ENCODE results near the gene SERTAD1.
A peak's percentile ranks its signal among the peaks of the same experiment; 100 is the strongest.

DNA sequence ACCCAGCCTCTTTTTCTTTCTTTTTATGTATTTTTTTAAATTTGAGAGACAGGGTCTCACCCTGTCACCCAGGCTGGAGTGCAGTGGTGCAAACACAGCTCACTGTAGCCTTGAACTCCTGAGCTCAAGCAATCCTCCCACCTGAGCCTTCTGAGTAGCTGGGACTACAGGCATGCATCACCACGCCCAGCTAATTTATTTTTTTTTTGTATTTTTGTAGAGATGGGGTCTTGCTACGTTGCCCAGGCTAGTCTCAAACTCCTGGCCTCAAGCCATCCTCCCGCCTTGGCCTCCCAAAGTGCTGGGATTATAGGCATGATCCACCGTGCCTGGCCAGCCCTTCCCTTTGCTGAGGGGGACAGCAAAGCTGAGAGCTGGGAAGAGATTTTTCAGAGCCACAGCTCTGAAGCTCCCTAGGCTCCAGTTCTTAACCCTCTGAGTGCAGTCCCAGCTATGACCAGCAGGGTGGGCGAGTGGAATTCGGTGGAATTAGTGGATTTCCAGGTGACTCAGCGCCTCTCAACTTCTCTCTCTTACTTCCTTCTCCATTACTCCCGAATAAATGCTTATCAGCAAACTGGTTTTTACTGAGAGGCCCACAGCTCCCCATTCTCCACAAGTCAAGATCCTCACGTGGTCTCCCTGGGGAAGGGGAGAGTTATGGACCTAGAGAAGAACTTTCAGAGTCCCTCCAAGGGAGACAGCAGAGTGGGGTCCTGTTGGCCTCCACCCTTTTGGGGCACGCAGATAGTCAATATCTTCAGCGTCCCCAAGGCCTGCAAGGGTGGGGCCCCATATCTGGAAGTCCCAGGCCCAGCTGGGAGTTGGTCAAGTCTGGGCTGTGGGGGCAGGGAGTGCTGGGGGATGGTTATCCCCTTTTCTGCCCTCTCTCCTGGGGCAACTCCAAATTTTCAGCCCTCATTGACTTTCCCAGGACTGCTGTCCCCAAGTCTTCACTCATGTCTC lies 38.5 kb upstream of the SERTAD1 start:
- TF ChIP-seq, protein P1, sequence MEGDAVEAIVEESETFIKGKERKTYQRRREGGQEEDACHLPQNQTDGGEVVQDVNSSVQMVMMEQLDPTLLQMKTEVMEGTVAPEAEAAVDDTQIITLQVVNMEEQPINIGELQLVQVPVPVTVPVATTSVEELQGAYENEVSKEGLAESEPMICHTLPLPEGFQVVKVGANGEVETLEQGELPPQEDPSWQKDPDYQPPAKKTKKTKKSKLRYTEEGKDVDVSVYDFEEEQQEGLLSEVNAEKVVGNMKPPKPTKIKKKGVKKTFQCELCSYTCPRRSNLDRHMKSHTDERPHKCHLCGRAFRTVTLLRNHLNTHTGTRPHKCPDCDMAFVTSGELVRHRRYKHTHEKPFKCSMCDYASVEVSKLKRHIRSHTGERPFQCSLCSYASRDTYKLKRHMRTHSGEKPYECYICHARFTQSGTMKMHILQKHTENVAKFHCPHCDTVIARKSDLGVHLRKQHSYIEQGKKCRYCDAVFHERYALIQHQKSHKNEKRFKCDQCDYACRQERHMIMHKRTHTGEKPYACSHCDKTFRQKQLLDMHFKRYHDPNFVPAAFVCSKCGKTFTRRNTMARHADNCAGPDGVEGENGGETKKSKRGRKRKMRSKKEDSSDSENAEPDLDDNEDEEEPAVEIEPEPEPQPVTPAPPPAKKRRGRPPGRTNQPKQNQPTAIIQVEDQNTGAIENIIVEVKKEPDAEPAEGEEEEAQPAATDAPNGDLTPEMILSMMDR (IDR thresholded peaks at IDR 0.05; ENCODE audit: low read length): peak; percentile 67
- TF ChIP-seq EZH2 (IDR thresholded peaks at IDR 0.05; ENCODE audit: borderline replicate concordance, low read length): no peak

All from OCI-LY1 (cell line).